Measurements from ENCODE around the gene TXN2. TPM values are rescaled to one million over a fixed set of nuclear protein-coding genes. Genes with fewer than 3 reads are reported as not detected.
A peak's percentile ranks its signal among the peaks of the same experiment; 100 is the strongest.
"Not testable (repeated sequence)": the region's sequence is repeated elsewhere in the genome, so short reads cannot be mapped to it uniquely, and the experiment has no call there.

Gene TXN2, protein sequence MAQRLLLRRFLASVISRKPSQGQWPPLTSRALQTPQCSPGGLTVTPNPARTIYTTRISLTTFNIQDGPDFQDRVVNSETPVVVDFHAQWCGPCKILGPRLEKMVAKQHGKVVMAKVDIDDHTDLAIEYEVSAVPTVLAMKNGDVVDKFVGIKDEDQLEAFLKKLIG
- total RNA-seq (2014; rRNA removed; shearing (Covaris generic)) = 96.4 and 99.4 TPM in 2 replicates

DNA sequence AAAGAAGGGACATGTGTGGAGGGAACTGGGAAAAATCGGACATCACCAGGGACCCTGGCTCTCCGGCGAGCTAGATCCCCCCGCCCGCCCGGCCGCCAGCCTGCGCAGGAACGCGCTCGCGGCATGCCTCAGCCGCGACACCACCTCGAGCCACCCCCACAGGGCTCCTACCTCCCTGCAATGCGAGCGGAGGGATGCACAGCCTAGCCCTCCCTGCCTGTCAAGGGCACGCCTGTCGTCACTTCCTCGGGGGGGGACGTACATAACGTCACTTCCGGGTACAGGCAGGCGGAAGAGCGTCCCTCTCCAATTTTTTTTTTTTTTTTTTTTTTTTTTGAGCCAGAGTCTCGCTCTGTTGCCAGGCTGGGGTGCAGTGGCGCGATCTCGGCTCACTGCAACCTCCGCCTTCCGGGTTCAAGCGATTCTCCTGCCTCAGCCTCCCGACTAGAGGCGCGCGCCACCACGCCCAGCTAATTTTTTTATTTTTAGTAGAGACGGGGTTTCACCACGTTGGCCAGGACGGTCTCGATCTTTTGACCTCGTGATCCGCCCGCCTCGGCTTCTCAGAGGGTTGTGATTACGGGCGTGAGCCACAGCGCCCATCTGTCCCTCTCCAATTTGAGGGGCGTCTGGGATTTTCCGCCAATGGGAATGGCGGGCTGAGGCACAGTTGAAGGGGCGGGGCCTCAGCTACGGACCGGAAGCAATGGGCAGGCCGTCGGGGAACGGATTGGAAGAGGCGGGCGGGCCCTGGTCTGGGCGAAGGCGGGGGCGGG is at the start of gene TXN2:
TSS of gene TXN2 (minus strand) at position 248 of the 776 bp plus-strand sequence. CDS start 803 bp downstream, outside the sequence.
- in situ Hi-C loops (cut with HindIII; ENCODE audit: low sequenced_read_pairs) = no loop called here
- DNase-seq (ENCODE audit: low spot score) = peak; percentile 96

DNA sequence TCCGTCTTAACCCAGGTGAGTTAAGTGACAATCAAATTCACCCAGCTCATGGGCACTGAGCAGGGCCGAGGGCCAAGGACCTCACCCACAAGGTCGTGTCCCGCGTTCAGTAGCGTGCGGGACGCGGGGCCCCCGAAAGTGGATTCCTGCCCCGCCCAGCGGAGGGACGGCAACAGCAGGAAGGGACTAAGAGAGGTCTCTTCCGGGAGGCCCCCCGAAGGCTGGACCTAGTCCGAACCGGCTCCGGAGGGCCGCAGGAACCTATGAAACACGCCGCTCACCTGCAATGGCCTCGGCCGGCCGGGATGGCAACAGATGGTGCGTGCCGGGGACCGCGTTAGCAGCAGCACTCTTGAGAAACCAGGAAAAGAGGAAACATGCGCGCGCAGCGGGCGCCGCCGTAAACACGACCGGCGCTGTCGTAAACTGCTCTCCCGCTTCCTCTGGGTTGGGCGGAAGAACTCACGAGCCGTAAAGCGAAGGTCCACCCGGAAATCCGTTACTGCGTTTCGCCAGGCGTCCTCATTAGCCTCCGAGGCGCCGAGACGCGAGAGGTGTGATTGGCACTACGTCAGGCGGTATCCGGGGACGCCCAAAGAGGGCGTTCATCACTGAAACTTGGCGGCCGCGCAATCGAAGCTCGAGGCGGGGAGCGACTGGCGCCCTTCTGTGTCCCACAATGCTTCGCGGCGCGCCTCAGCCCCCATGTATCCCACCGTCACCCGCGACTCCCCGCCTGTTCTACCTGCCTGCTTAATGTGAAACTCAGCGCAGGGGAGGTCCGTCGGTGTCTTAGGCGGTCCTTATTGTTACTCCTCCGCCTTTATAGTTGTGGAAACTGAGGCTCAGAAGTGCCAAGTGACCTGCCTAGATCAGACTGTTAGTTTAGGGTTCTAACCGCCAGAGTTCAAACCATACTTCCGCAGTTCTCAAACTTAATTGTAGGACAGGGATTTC is 47.6 kb upstream of the TXN2 start, which contains the start of gene EIF3D:
TSS of gene EIF3D (minus strand) at position 372 of the 957 bp plus-strand sequence. CDS start 3,045 bp downstream, outside the sequence.
- in situ Hi-C loops (cut with HindIII; ENCODE audit: low sequenced_read_pairs) = no loop called here
- peak; percentile 99 for DNase-seq (ENCODE audit: low spot score)

DNA sequence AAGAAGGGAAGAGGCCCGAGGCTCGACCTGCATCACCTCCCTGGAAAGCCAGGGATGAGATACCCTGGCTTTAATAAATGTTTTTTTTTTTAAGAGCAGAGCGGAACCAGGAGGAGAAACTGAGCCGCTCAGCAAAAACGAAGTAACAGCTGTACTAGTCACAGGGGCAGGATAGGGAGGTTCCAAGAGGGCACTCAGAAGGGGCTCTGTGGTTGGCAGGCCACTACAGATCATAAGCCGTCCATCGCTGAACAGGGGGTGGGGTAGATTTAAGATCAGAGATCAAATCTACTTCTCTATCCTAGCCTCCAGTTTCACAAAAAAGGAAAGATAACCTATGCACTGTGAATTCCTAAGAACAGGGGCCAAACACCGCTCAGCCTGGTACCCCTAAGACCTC is 46.9 kb upstream of the TXN2 start:
- DNase-seq (ENCODE audit: low spot score) = no peak
- in situ Hi-C loops (cut with HindIII; ENCODE audit: low sequenced_read_pairs) = no loop called here

DNA sequence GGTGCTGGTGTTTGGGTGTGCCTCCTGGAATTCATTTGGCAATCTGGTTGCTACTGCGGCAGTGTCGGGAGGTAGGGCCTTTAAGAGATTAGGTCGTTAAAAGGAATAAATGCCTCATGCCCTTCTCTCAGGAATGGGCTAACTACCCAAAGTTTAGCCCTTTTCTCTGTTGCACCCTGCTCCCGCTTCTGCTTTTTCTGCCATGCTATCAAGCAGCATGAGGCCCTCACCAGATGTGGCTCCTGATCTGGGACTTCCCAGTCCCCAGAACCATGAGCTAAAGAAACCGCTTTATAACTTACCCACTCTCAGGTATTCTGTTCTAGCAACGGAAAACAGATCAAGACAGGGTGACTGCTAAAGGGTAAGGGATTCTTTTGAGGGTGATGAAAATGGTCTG is 41.2 kb upstream of the TXN2 start:
- in situ Hi-C loops (cut with HindIII; ENCODE audit: low sequenced_read_pairs) = no loop called here

DNA sequence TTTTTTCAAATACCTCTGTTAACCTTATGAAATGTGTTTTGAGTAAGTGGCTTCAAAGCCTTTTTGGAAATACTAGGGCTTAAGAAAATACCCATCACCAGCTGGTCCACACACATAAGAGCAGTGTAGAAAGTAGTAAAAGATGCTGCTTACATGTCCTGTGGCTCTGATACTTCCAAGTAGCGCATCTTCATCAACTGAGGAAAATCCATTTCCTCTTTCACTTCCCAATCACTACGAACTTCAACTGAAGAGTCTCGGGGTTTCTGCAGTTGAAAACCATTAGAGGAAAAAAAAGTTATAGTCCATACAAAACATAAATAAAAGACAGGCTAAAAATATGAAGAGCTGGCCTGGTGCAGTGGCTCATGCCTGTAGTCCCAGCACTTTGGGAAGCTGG is 39.0 kb upstream of the TXN2 start:
- in situ Hi-C loops (cut with HindIII; ENCODE audit: low sequenced_read_pairs) = no loop called here
- no peak for DNase-seq (ENCODE audit: low spot score)

More for the DNA sequence above, 41.2 kb upstream of the TXN2 start:
- no peak for DNase-seq (ENCODE audit: low spot score)

DNA sequence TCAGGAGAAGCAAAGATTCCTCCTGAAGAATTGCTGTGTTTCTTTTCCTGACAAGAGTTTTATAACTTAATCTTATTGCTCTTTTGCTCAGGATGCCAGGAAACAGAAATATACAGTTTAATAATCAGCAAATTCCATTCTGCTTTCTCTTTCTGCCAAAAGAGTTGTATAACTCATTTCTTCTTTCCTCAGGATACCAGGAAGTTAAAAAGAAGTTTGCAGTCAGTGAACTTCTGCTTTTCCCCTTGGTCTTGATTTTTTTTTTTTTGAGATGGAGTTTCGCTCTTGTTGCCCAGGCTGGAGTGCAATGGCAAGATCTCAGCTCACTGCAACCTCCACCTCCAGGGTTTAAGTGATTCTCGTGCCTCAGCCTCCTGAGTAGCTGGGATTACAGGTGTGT is 38.5 kb upstream of the TXN2 start:
- in situ Hi-C loops (cut with HindIII; ENCODE audit: low sequenced_read_pairs); DNase-seq (ENCODE audit: low spot score): not testable (repeated sequence)

DNA sequence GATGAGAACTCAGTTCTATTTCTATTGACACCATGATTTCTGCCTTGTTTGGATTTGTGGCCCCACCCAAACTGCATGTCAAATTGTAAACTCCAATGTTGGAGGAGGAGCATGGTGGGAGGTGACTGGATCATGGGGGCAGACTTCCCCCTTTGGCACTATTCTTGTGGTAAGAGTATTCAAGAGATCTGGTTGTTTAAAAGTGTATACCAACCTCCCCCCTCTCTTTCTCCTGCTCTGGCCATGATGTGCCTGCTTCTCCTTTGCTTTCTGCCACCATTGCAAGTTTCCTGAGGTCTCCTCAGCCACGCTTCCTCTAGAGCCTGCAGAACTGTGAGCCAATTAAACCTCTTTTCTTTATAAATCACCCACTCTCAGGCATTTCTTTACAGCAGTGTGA is 33.3 kb upstream of the TXN2 start:
- in situ Hi-C loops (cut with HindIII; ENCODE audit: low sequenced_read_pairs) = no loop called here
- DNase-seq (ENCODE audit: low spot score) = no peak

DNA sequence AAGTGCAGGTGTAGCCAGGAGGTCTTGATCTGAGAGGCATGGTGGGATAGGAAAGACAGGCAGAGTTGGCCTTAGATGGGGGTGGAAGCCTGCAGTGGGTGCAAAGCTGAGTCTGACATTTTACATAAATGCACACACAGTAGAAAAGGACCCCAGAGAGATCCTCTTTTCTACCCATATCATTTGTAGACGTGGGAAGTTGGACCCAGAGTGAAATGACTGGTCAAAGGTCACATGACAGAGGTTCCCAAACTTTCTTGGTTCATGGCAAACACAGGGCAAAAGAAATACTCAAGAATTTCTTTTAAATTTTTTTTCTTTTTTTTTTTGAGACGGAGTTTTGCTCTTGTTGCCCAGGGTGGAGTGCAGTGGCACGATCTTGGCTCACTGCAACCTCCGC is 31.6 kb upstream of the TXN2 start:
- DNase-seq (ENCODE audit: low spot score) = no peak
- in situ Hi-C loops (cut with HindIII; ENCODE audit: low sequenced_read_pairs) = no loop called here

DNA sequence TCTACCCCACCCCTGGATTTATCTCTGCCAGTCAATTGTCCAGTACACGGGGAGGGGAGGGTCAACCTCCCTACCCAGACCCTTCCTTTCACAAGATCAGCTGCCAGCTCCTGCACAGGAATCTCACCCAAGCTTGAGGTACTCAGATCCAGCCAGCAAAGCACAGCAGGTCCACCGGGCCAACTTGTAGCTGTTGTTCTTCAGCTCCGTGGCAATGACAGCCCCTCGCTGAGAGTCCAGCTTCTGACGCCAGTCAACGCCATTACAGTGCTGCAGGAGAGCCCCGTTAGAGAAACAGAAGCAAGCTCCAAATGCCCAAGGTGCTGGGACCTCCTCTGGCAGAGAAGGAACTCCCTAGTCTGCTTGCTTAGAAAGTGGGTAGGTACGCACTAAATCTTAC is 30.9 kb upstream of the TXN2 start:
- in situ Hi-C loops (cut with HindIII; ENCODE audit: low sequenced_read_pairs) = no loop called here
- no peak for DNase-seq (ENCODE audit: low spot score)

DNA sequence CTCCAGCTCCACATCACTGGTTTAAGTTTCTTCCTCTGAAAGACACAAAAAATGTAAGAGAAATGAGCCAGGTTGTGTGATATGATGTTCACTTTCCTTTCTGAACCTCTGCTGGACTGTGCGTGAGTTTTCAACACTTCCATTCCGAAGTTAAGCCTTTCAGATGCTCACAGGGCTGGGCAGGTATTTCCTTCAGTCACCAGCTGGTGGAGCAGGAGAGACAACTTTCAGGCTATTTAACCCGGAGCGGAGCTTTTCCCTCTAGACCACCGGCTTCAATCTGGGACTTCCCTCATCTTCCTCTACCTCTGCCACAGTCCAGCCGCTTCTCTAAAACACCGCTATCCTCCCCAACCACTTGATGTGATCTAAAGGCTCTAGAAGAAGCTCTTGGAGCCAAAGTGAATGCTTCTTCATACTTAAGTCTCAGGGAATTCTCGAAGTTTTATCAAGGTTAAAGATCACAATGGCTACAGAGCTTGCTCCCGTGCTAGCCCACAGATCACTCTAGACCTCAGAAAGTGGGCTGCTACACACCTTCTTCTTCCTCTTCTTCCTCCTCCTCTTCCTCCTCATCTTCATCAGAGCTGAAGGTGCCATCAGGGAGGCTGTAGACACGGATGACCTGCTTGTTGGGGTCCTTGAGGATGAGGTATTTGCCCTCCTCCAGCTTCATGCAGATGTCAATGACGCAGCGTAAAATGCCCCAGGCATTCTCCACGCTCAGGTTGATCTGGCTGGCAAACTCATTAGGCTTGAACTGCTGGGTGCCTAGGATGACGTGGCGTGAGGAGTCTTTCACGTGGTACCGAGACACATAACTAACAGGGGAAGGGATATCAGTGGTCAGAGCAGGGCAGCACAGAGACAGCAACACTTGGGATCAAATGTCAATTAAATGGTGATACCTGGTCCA is 29.8 kb upstream of the TXN2 start:
- in situ Hi-C loops (cut with HindIII; ENCODE audit: low sequenced_read_pairs) = no loop called here
- DNase-seq (ENCODE audit: low spot score) = peak; percentile 56

DNA sequence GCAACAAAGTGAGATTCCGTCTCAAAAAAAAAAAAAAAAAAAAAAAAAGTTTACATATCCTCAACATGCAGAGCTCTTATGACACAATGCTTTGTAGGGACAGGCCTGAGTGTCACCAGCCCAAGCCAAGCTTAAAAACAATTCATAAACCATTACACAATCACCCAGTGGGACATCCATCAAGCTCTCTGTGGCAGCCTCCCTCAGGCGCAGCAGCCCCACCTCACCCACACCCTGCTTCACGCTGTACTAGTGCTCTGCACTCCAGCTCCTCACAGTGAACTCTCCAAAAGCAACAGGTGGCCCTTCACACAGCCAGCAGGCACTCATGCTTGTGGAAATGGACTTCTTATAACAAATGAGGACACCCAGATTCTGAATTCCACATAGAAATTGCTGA is 28.9 kb upstream of the TXN2 start:
- DNase-seq (ENCODE audit: low spot score) = no peak
- in situ Hi-C loops (cut with HindIII; ENCODE audit: low sequenced_read_pairs) = no loop called here

DNA sequence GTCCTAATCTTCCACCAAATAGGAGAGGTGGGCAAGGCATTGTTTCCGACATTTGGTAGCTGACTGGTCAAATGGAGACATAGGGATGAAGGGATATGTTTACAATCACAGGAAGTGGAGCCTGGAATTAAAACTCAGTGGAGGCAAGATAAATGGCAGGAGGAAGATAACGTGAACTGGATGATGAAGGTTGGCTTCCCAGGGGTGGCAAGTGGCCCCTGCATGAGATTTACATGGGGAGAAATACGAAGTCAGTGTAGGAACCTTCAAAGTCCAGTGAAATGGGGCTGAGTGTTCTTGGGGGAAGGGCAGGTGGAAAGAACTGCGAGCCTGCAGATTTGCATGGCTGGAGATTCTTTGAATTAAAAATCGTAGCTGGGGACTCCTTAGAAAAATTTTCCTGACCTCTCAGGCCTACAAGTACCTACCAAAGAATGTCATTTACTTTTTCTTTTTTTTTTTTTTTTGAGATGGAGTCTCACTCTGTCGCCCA is 26.1 kb upstream of the TXN2 start:
- in situ Hi-C loops (cut with HindIII; ENCODE audit: low sequenced_read_pairs) = no loop called here
- no peak for DNase-seq (ENCODE audit: low spot score)

DNA sequence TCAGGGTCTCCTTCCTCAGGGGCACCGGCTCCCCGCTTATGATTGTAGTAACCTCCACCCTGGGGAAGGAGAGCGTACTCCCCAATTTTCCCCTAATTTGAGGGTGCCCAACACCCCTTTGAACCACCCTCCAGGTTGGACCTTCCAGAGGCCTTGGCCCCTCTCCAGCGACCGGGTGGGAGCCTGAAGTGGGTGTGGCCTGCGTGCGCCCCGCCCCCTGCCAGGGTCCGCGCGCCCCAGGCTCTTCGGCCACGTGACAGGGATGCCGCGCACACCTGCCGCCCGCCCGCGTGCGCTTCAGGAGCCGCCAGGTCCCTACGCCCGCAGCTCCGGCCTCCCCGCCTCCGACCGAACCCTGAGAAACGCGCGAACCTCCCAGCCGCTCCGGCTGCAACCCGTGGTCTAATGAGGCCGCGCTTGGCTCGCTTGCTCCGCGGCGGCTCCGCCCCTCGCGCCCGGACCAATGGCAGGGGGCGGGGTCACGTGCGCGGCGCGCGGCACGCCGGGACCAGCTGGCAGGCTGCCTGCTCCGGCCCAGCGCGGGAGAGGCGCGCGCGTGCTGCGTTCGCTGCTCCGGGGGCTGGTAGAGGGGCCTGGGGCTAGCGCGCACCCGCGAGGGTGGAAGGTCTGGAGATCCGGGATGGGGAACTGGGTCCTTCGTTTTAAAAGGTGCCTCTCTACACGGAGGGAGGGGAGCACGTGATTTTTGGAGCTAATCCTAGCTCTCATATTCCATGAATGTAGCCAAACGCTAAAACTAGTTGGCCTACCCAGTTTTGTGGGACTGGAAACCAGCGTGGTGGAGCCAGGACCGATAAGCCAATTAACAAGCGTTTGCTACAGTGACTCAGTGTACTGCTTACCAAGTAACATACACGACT is 25.4 kb upstream of the TXN2 start, which contains the start of gene FOXRED2:
TSS of gene FOXRED2 (minus strand) at position 404 of the 881 bp plus-strand sequence. CDS start 618 bp downstream, outside the sequence.
- peak; percentile 84 for DNase-seq (ENCODE audit: low spot score)

DNA sequence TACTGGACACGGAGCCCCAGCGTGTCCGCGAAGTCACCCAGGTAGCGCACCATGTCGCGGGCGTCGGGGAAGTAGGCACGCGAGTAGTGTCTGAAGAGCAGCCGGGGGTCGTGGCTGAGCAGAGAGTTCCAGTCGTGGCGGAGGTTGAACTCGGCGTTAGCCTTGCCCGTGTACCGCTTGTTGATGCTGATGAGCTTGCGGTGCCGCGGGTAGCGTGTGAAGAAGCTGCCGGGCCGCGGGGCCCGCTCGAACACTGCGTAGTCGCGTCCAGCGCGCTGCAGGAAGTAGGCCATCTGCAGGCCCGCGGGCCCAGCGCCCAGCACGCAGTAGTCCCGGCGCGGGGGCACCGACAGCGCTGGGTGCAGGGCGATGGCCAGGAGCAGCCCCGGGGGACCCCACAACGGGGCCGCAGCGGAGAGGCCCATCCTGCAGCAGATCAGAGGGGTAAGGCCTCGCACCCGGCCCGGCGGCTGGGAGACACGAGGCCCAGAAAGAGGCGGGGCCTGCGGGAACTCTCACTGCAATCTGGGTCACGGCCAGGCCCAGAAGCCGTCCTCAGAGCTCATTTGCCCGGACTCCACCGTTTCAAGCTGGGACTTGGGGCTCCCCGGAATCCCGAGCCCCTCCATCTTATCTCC is 24.7 kb upstream of the TXN2 start:
- no peak for DNase-seq (ENCODE audit: low spot score)
- in situ Hi-C loops (cut with HindIII; ENCODE audit: low sequenced_read_pairs) = no loop called here

More for the DNA sequence above, 25.4 kb upstream of the TXN2 start, which contains the start of gene FOXRED2:
- in situ Hi-C loops (cut with HindIII; ENCODE audit: low sequenced_read_pairs) = no loop called here

DNA sequence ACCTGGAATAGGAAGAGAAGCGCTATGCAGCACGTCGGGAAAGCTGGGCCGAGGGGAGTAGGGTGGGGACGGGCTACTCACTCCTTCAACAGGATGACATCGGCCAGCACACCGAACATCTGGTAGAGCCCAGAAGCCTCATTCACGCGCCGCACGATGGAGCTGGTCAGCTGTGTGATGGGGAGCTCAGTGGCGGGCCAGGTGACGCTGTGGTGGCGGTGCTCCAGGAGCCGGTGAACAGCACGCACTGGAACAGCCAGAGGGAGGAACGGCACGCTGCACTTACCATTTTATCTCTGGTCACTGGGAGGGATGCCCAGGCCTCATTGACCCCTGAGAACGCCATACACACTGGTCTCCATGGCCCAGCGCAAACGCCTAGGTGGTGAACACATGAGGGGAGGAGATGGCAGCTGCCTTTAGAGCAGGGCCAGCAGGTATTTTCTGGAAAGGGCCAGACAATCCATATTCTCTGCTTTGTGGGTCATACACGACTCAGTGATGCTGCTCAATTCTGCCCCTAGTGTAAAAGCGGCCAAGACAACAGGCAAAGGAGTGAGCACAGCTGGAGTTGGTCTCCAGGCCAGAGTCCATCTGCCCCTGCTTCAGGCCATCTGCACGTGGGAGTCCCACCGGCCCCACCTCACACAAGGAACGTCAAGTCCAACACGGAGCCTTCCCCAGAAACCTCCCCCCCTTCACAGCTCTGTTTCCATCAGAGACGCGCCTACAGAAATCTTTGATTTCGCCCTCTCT is 16.6 kb upstream of the TXN2 start:
- in situ Hi-C loops (cut with HindIII; ENCODE audit: low sequenced_read_pairs) = no loop called here
- DNase-seq (ENCODE audit: low spot score) = peak; percentile 42

DNA sequence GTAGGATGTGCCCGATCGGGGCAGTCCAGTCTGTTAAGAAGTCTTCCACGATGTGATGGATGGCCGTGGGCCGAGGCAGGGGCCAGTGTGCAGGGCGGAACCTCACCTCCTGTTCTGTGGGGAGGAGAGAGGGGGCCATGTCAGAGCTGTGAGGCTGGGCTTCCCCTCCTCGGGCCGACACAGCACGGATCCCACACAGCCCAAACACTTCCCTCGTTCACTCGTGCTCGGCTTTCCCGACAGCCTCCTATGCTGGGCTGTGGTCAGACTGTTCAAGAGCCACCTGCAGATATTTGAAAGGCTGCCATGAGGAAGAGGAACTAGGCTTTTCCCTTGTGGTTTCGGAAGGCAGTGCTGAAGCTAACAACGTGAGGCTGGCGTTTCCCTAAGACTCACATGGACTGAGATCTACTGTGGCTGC is 12.3 kb upstream of the TXN2 start:
- in situ Hi-C loops (cut with HindIII; ENCODE audit: low sequenced_read_pairs) = no loop called here
- DNase-seq (ENCODE audit: low spot score) = no peak
